Neural cell (in vitro differentiated cells): ENCODE measurements around the gene ZNF226. TPM values are rescaled to one million over a fixed set of nuclear protein-coding genes. Genes with fewer than 3 reads are reported as not detected.

Experiments
- H2AFZ ChIP-seq: fragments of 200-600, 300-800 bp; sonication (generic), shearing (Covaris generic); 2 replicates; pipeline ENCODE4 v1.6.0; 2014; ENCODE audit warnings: low read depth, mild to moderate bottlenecking, antibody characterized with exemption, low read length, moderate library complexity
- H3F3A ChIP-seq: fragments of 200-600 bp; shearing (Covaris generic); 2 replicates; pipeline ENCODE4 v1.6.1; 2016; ENCODE audit warnings: mild to moderate bottlenecking, moderate library complexity, mixed read lengths, antibody characterized with exemption, low read length; ENCODE audit not compliant: insufficient read depth, poor library complexity, severe bottlenecking
- H3K27ac ChIP-seq: fragments of 200-600, 300-800 bp; sonication (generic), shearing (Covaris generic); 2 replicates; pipeline ENCODE4 v1.5.1; 2014; ENCODE audit warnings: mild to moderate bottlenecking, low read length, moderate library complexity
- H3K27me3 ChIP-seq: fragments of 300-800, 200-600 bp; sonication (generic), shearing (Covaris generic); 2 replicates; pipeline ENCODE4 v1.6.0; 2014; ENCODE audit warnings: mild to moderate bottlenecking, low read depth, low read length, moderate library complexity; ENCODE audit not compliant: insufficient read depth
- H3K36me3 ChIP-seq: fragments of 300-800, 200-600 bp; sonication (generic), shearing (Covaris generic); 2 replicates; pipeline ENCODE4 v1.5.1; 2014; ENCODE audit warnings: mild to moderate bottlenecking, antibody characterized with exemption, low read length, moderate library complexity; ENCODE audit not compliant: insufficient read depth
- H3K4me2 ChIP-seq: fragments of 300-800, 200-600 bp; sonication (generic), shearing (Covaris generic); 2 replicates; pipeline ENCODE4 v1.6.0; 2014; ENCODE audit warnings: mild to moderate bottlenecking, low read length
- H3K4me3 ChIP-seq: fragments of 300-800, 200-600 bp; sonication (generic), shearing (Covaris generic); 2 replicates; pipeline ENCODE4 v1.5.1; 2014; ENCODE audit warnings: mild to moderate bottlenecking, low read length, moderate library complexity
- H3K79me2 ChIP-seq: fragments of 200-600 bp; shearing (Covaris generic); replicated peaks from 2 replicates; pipeline ENCODE4 v1.6.0; 2014; ENCODE audit warnings: mild to moderate bottlenecking, low read length, moderate library complexity; ENCODE audit not compliant: insufficient read depth
- H3K9ac ChIP-seq: fragments of 300-800, 200-600 bp; sonication (generic), shearing (Covaris generic); 2 replicates; pipeline ENCODE4 v1.6.1; 2016; ENCODE audit warnings: mild to moderate bottlenecking, low read length, mixed read lengths
- H3K9me2 ChIP-seq: fragments of 200-600 bp; shearing (Covaris generic); 2 replicates; pipeline ENCODE4 v1.6.1; 2016; ENCODE audit warnings: mild to moderate bottlenecking, low read length, mixed read lengths; ENCODE audit not compliant: insufficient read depth
- H3K9me3 ChIP-seq: fragments of 200-600, 300-800 bp; sonication (generic), shearing (Covaris generic); 2 replicates; pipeline ENCODE4 v1.6.1; 2016; ENCODE audit warnings: mild to moderate bottlenecking, mixed run types, low read length, moderate library complexity, mixed read lengths
- H4K20me1 ChIP-seq: fragments of 200-600 bp; shearing (Covaris generic); 2 replicates; pipeline ENCODE4 v1.6.1; 2016; ENCODE audit warnings: mild to moderate bottlenecking, mixed run types; ENCODE audit not compliant: insufficient read depth
- EP300 ChIP-seq: fragments of 450-650 bp; conservative IDR thresholded peaks from 2 replicates; pipeline ENCODE4 v1.6.1; 2014; ENCODE audit warnings: antibody characterized with exemption, mild to moderate bottlenecking, moderate library complexity; ENCODE audit not compliant: poor library complexity, severe bottlenecking
- EZH2 ChIP-seq: fragments of 200-600, 300-800 bp; shearing (Covaris generic), sonication (generic); IDR thresholded peaks from 2 replicates; pipeline ENCODE4 v1.6.1; 2014; ENCODE audit warnings: antibody characterized with exemption, low read length, borderline replicate concordance, mild to moderate bottlenecking; ENCODE audit not compliant: insufficient read depth, poor library complexity, severe bottlenecking
- MXI1 ChIP-seq: fragments of 450-650 bp; conservative IDR thresholded peaks from 2 replicates; pipeline ENCODE4 v1.6.1; 2014; ENCODE audit warnings: antibody characterized with exemption, mild to moderate bottlenecking; ENCODE audit not compliant: poor library complexity, severe bottlenecking
- POLR2AphosphoS5 ChIP-seq: IDR thresholded peaks from 2 replicates; pipeline ENCODE4 v1.6.1; 2012
- RAD21 ChIP-seq: fragments of 450-650 bp; conservative IDR thresholded peaks from 2 replicates; pipeline ENCODE4 v1.6.1; 2014; ENCODE audit warnings: antibody characterized with exemption, mild to moderate bottlenecking, moderate library complexity
- SMC3 ChIP-seq: fragments of 450-650 bp; conservative IDR thresholded peaks from 2 replicates; pipeline ENCODE4 v1.6.1; 2014; ENCODE audit warnings: antibody characterized with exemption, mild to moderate bottlenecking, moderate library complexity; ENCODE audit not compliant: poor library complexity
- TAF1 ChIP-seq: IDR thresholded peaks from 2 replicates; pipeline ENCODE4 v1.6.1; 2012; ENCODE audit warnings: low read depth
- polyA plus RNA-seq: library from polyadenylated mRNA; depleted of rRNA; stranded (reverse); fragments of >200 nt; gene quantifications from 2 replicates; pipeline ENCODE4 v1.2.3, GENCODE V29; 2014
- TF ChIP-seq, protein P1 (sequence below): fragments of 450-650 bp; IDR thresholded peaks from 2 replicates; pipeline ENCODE4 v1.5.1; 2014; ENCODE audit warnings: antibody characterized with exemption, mild to moderate bottlenecking, moderate library complexity; ENCODE audit not compliant: poor library complexity, severe bottlenecking
- TF ChIP-seq, protein P2 (sequence below): IDR thresholded peaks from 2 replicates; pipeline ENCODE4 v1.6.1; 2012; ENCODE audit warnings: borderline replicate concordance

The ZNF226 gene
- polyA plus RNA-seq, 1 donor from 2014 or later, result 39.0 TPM

- no peak overlapping the region for H3K9ac ChIP-seq
- H3K79me2 ChIP-seq, result no peaks in the 10 kb centered on the region
- no peak for TF ChIP-seq EP300
- TF ChIP-seq, protein P1, sequence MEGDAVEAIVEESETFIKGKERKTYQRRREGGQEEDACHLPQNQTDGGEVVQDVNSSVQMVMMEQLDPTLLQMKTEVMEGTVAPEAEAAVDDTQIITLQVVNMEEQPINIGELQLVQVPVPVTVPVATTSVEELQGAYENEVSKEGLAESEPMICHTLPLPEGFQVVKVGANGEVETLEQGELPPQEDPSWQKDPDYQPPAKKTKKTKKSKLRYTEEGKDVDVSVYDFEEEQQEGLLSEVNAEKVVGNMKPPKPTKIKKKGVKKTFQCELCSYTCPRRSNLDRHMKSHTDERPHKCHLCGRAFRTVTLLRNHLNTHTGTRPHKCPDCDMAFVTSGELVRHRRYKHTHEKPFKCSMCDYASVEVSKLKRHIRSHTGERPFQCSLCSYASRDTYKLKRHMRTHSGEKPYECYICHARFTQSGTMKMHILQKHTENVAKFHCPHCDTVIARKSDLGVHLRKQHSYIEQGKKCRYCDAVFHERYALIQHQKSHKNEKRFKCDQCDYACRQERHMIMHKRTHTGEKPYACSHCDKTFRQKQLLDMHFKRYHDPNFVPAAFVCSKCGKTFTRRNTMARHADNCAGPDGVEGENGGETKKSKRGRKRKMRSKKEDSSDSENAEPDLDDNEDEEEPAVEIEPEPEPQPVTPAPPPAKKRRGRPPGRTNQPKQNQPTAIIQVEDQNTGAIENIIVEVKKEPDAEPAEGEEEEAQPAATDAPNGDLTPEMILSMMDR, result no peak
- TF ChIP-seq TAF1, result no peak
- no peak for TF ChIP-seq SMC3
- no peak for TF ChIP-seq RAD21
- no peak for TF ChIP-seq POLR2AphosphoS5
- TF ChIP-seq, protein P2, sequence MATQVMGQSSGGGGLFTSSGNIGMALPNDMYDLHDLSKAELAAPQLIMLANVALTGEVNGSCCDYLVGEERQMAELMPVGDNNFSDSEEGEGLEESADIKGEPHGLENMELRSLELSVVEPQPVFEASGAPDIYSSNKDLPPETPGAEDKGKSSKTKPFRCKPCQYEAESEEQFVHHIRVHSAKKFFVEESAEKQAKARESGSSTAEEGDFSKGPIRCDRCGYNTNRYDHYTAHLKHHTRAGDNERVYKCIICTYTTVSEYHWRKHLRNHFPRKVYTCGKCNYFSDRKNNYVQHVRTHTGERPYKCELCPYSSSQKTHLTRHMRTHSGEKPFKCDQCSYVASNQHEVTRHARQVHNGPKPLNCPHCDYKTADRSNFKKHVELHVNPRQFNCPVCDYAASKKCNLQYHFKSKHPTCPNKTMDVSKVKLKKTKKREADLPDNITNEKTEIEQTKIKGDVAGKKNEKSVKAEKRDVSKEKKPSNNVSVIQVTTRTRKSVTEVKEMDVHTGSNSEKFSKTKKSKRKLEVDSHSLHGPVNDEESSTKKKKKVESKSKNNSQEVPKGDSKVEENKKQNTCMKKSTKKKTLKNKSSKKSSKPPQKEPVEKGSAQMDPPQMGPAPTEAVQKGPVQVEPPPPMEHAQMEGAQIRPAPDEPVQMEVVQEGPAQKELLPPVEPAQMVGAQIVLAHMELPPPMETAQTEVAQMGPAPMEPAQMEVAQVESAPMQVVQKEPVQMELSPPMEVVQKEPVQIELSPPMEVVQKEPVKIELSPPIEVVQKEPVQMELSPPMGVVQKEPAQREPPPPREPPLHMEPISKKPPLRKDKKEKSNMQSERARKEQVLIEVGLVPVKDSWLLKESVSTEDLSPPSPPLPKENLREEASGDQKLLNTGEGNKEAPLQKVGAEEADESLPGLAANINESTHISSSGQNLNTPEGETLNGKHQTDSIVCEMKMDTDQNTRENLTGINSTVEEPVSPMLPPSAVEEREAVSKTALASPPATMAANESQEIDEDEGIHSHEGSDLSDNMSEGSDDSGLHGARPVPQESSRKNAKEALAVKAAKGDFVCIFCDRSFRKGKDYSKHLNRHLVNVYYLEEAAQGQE, result no peak
- no peak for TF ChIP-seq EZH2
- TF ChIP-seq MXI1, result no peak
- H2AFZ ChIP-seq, result no peak overlapping the region
- H3K27ac ChIP-seq, result no peak overlapping the region
- H3K9me2 ChIP-seq, result no peaks in the 10 kb centered on the region
- no peak overlapping the region for H3K4me2 ChIP-seq
- no peak overlapping the region for H3K4me3 ChIP-seq
- H3K36me3 ChIP-seq, result no peaks in the 10 kb centered on the region
- H3F3A ChIP-seq, result no peaks in the 10 kb centered on the region
- no peaks in the 10 kb centered on the region for H3K9me3 ChIP-seq
- H3K27me3 ChIP-seq, result no peaks in the 10 kb centered on the region
- H4K20me1 ChIP-seq, result no peaks in the 10 kb centered on the region
Observed at GRCh38 chr19:44192127-44192526, 27.2 kb downstream of the ZNF226 start.

GRCh38 chr19:44196772-44197171 is 31.9 kb downstream of the ZNF226 start:
- no peaks in the 10 kb centered on the region for H3K27me3 ChIP-seq

More at GRCh38 chr19:44196772-44197171, 31.9 kb downstream of the ZNF226 start:
- H2AFZ ChIP-seq, result no peak overlapping the region
- no peak overlapping the region for H3K9ac ChIP-seq
- H3K79me2 ChIP-seq, result no peaks in the 10 kb centered on the region
- no peaks in the 10 kb centered on the region for H3K36me3 ChIP-seq
- H3K4me3 ChIP-seq, result no peak overlapping the region
- no peak overlapping the region for H3K4me2 ChIP-seq
- H3K9me2 ChIP-seq, result no peaks in the 10 kb centered on the region
- TF ChIP-seq RAD21, result no peak
- TF ChIP-seq, protein P2, result no peak
- no peak for TF ChIP-seq EZH2
- TF ChIP-seq, protein P1, result no peak
- TF ChIP-seq TAF1, result no peak
- TF ChIP-seq MXI1, result no peak
- no peak for TF ChIP-seq SMC3
- TF ChIP-seq POLR2AphosphoS5, result no peak
- TF ChIP-seq EP300, result no peak
- H3K27ac ChIP-seq, result no peak overlapping the region
- H3F3A ChIP-seq, result no peaks in the 10 kb centered on the region
- no peaks in the 10 kb centered on the region for H3K9me3 ChIP-seq
- H4K20me1 ChIP-seq, result no peaks in the 10 kb centered on the region
